ENCODE data around the gene PGBD5.

The PGBD5 gene

GRCh38 chr1:230270185-230270558 is 156.0 kb downstream of the PGBD5 start:
- TF ChIP-seq CTCF (IDR thresholded peaks at IDR 0.05): no peak

- peak; percentile 61 for TF ChIP-seq CTCF (IDR thresholded peaks at IDR 0.05)
Measured at GRCh38 chr1:230268371-230269170, 157.6 kb downstream of the PGBD5 start.

GRCh38 chr1:230267338-230268065 is 158.6 kb downstream of the PGBD5 start:
- TF ChIP-seq CTCF (IDR thresholded peaks at IDR 0.05): no peak

GRCh38 chr1:230266456-230266855 is 159.7 kb downstream of the PGBD5 start:
- TF ChIP-seq CTCF (IDR thresholded peaks at IDR 0.05): no peak

GRCh38 chr1:230265200-230266115 is 160.7 kb downstream of the PGBD5 start:
- no peak for TF ChIP-seq CTCF (IDR thresholded peaks at IDR 0.05)
